LNCaP clone FGC (cell line): ENCODE measurements around the gene SLC26A8.
A peak's percentile ranks its signal among the peaks of the same experiment; 100 is the strongest.

Experiments
- DNase-seq: peaks from one replicate; pipeline ENCODE4 v3.0.0-alpha.2; 2011; ENCODE audit warnings: low read depth
- H3K4me3 ChIP-seq: 2 replicates; pipeline ENCODE4 v1.5.1; 2011; ENCODE audit warnings: mild to moderate bottlenecking, low read depth, low read length, control low read depth
- CTCF ChIP-seq: IDR thresholded peaks from 2 replicates; pipeline ENCODE4 v1.5.1; 2012; ENCODE audit warnings: mild to moderate bottlenecking; ENCODE audit not compliant: control insufficient read depth, insufficient read depth; ENCODE audit errors: extremely low read depth

SLC26A8 gene

GRCh38 chr6:36029464-36029863 is 5.0 kb upstream of the SLC26A8 start:
- DNase-seq = no peak
- TF ChIP-seq CTCF = no peak
- peak overlapping the region; percentile 97 for H3K4me3 ChIP-seq

- peak overlapping the region; percentile 97 for H3K4me3 ChIP-seq
- DNase-seq = peak; percentile 34
- TF ChIP-seq CTCF = no peak
These were observed 4.5 kb upstream of the SLC26A8 start for GRCh38 chr6:36028877-36029324.

DNA sequence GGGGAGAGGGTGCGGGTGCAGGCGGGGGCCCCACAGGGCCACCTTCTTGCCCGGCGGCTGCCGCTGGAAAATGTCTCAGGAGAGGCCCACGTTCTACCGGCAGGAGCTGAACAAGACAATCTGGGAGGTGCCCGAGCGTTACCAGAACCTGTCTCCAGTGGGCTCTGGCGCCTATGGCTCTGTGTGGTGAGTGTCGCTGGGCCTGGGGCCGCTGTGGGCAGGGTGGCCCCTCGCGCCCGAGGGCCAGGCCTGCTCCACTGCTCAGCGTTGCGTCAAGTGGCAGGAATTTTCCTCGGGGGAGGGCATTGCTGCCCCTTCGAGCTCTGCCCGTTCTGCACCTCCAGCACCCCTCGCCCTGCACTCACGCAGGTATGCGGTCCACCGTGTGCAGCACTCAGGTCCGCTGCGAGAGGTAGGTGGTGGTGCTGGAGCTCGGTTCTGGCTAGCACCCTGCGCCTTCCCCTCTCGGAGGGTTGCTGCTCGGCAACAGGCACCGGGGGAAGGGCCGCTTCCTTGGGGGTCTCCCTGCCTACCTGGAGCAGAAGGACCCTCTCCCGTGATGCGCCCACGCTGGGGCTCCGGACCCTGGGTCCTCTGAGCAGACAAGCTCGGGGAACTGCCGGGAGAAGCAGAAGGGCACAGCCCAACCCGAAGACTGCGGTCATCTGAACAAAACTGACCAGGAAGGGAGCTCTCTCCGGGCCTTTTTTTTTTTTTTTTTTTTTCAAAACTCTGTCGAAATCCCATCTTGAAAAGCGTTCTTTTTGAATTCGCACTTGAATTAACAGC is 3.8 kb upstream of the SLC26A8 start:
- H3K4me3 ChIP-seq = peak overlapping the region; percentile 97
- no peak for TF ChIP-seq CTCF
- DNase-seq = no peak

DNA sequence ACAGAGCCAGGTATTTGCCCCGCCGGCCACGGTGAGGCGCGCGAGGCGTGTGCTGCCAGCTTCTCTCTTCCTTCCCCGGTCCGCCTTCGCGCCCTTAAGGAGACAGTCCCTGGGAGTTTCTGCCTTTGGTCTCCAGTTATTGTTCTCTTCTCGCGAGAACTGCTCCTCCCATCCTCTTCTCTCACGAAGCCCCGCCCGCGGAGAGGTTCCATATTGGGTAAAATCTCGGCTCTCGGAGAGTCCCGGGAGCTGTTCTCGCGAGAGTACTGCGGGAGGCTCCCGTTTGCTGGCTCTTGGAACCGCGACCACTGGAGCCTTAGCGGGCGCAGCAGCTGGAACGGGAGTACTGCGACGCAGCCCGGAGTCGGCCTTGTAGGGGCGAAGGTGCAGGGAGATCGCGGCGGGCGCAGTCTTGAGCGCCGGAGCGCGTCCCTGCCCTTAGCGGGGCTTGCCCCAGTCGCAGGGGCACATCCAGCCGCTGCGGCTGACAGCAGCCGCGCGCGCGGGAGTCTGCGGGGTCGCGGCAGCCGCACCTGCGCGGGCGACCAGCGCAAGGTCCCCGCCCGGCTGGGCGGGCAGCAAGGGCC is 3.2 kb upstream of the SLC26A8 start, which contains the start of gene MAPK14:
Gene MAPK14, plus strand, starts transcription at position 308 of the 587 bp plus-strand sequence. CDS start 350 bp downstream, outside the sequence.
- DNase-seq = peak; percentile 99
- TF ChIP-seq CTCF = peak; percentile 97
- H3K4me3 ChIP-seq = peak within 1 kb of the TSS; percentile 97

DNA sequence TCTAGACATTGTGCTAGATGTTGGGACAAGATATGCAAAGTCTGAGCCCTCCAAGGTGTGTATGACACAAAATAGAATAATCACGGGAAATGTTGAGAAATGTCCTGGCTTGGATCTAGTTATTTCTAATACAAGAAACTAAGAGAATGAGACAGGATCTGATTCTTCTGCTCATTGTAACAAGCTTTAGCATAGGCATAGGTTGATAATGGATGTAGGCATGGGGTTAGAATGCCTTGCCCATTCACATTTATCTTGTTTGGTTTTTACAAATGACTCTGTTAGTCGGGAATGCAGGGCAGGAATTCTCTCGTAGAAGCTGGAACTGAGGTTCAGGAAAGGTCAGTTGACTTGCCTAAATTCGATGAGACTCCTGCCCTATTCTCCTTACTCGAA is 1.5 kb upstream of the SLC26A8 start:
- TF ChIP-seq CTCF = no peak
- no peak for DNase-seq
- no peak overlapping the region for H3K4me3 ChIP-seq

DNA sequence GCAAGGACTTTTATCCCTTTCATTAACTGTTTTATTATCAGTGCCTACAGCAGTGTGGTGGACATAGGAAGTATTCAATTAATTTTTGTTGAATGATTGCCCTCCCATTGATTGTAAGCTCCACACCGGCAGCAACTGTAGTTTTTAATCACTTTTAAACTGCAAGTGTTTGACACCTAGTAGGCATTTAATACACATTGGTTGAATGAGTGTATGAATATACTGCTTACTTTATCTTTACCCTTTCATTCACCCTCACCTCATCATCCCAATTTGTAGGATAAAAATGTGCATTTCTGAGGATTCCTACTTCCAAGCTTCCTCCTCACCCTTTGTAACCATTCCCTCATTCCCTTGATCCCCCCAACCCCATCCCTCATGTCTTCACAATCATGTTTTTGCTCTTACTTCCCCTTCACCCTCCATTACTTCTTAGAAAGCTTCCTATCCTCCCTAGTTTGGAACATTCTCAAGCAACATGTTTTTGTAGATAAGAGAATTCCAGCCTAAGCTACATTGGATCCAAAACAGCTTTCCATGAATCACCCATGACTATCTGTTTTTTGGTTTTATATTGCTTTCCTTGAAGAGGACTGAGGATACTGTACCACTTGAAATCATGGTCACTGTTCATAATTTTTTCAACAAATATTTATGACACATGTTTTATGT is 955 bp upstream of the SLC26A8 start:
- DNase-seq = no peak
- no peak for TF ChIP-seq CTCF
- no peak overlapping the region for H3K4me3 ChIP-seq
